GM23338 (cell line): ENCODE measurements around the gene ALOX12. TPM values are rescaled to one million over a fixed set of nuclear protein-coding genes. Genes with fewer than 3 reads are reported as not detected.

Experiments used
- ATAC-seq: fragments of 200-7000 bp; cut with Tn5 transposase; 3 replicates; pipeline ENCODE4 v1.9.1; 2020
- DNase-seq: peaks from one replicate; pipeline ENCODE4 v3.0.0-alpha.2; 2015; ENCODE audit warnings: low spot score
- H2AFZ ChIP-seq: fragments of 200-600 bp; sonication (generic); 2 replicates; pipeline ENCODE4 v1.8.0; 2016; ENCODE audit warnings: antibody characterized with exemption, mild to moderate bottlenecking, moderate library complexity
- H3F3A ChIP-seq: fragments of 200-600 bp; sonication (generic); replicated peaks from 2 replicates; pipeline ENCODE4 v1.8.0; 2017; ENCODE audit warnings: antibody characterized with exemption, mixed run types, low read depth
- H3K27ac ChIP-seq: fragments of 200-600 bp; sonication (generic); 2 replicates; pipeline ENCODE4 v1.6.1; 2016; ENCODE audit warnings: low read depth
- H3K27me3 ChIP-seq: fragments of 200-600 bp; sonication (generic); 2 replicates; pipeline ENCODE4 v1.8.0; 2016; ENCODE audit warnings: mild to moderate bottlenecking, mixed run types, moderate library complexity; ENCODE audit not compliant: insufficient read depth
- H3K36me3 ChIP-seq: fragments of 200-600 bp; sonication (generic); 2 replicates; pipeline ENCODE4 v1.8.0; 2016; ENCODE audit warnings: mild to moderate bottlenecking; ENCODE audit not compliant: insufficient read depth
- H3K4me1 ChIP-seq: fragments of 200-600 bp; sonication (generic); 2 replicates; pipeline ENCODE4 v1.8.0; 2016; ENCODE audit warnings: mild to moderate bottlenecking, moderate library complexity; ENCODE audit not compliant: insufficient read depth
- H3K4me2 ChIP-seq: fragments of 200-600 bp; sonication (generic); 2 replicates; pipeline ENCODE4 v1.7.1; 2017; ENCODE audit warnings: mixed run types
- H3K4me3 ChIP-seq: fragments of 200-600 bp; sonication (generic); 2 replicates; pipeline ENCODE4 v1.6.1; 2016; ENCODE audit warnings: mixed run types
- H3K79me2 ChIP-seq: fragments of 200-600 bp; sonication (generic); replicated peaks from 2 replicates; pipeline ENCODE4 v1.8.0; 2017; ENCODE audit warnings: mild to moderate bottlenecking; ENCODE audit not compliant: insufficient read depth
- H3K9me2 ChIP-seq: fragments of 200-600 bp; sonication (generic); 2 replicates; pipeline ENCODE4 v1.8.0; 2017; ENCODE audit not compliant: insufficient read depth
- H4K20me1 ChIP-seq: fragments of 200-600 bp; sonication (generic); replicated peaks from 2 replicates; pipeline ENCODE4 v1.8.0; 2017; ENCODE audit warnings: mild to moderate bottlenecking; ENCODE audit not compliant: insufficient read depth
- H3K27ac Mint-ChIP-seq: 2 replicates; pipeline ENCODE4 v1.8.0; 2020; ENCODE audit warnings: inconsistent platforms, mild to moderate bottlenecking, moderate library complexity, mixed read lengths
- H3K27me3 Mint-ChIP-seq: 3 replicates; pipeline ENCODE4 v1.8.0; 2022; ENCODE audit warnings: low read depth, mild to moderate bottlenecking, moderate library complexity, mixed read lengths, inconsistent platforms; ENCODE audit not compliant: insufficient read depth, poor library complexity
- H3K36me3 Mint-ChIP-seq: 3 replicates; pipeline ENCODE4 v1.8.0; 2021; ENCODE audit warnings: low read depth, mild to moderate bottlenecking, inconsistent platforms, moderate library complexity, mixed read lengths
- H3K4me1 Mint-ChIP-seq: 3 replicates; pipeline ENCODE4 v1.8.0; 2020; ENCODE audit warnings: mild to moderate bottlenecking, inconsistent platforms, mixed read lengths
- H3K4me3 Mint-ChIP-seq: 3 replicates; pipeline ENCODE4 v1.8.0; 2021; ENCODE audit warnings: moderate library complexity, mild to moderate bottlenecking, inconsistent platforms, mixed read lengths
- H3K9me3 Mint-ChIP-seq: 3 replicates; pipeline ENCODE4 v1.8.0; 2020; ENCODE audit warnings: moderate library complexity, mild to moderate bottlenecking, inconsistent platforms, mixed read lengths
- EZH2 ChIP-seq: fragments of 200-600 bp; sonication (generic); IDR thresholded peaks from one replicate; pipeline ENCODE4 v1.8.0; 2017; ENCODE audit warnings: antibody characterized with exemption, mild to moderate bottlenecking, low read depth; ENCODE audit not compliant: unreplicated experiment
- polyA plus RNA-seq: library from polyadenylated mRNA; unstranded; fragments of >200 nt; fragmentation: Nextera tagmentation; extraction: Ambion mirVana; gene quantifications from 2 replicates; pipeline ENCODE4 v1.2.1, GENCODE V29; 2016
- total RNA-seq: library from RNA; depleted of rRNA; stranded (reverse); fragments of >200 nt; shearing (Covaris generic); gene quantifications from 2 replicates; pipeline ENCODE4 v1.2.3, GENCODE V29; 2014
- TF ChIP-seq, protein P1 (sequence below), 2 experiments: fragments of 200-600 bp in 1 of 2; sonication (generic) in 1 of 2; conservative IDR thresholded peaks; 2 replicates each; pipeline versions ENCODE4 v1.5.1 to v1.6.1; 2016 to 2017; ENCODE audit warnings: antibody characterized with exemption in 2 of 2, low read depth in 2 of 2, mild to moderate bottlenecking in 2 of 2, moderate library complexity in 1 of 2
- TF ChIP-seq, protein P2 (sequence below): fragments of 250-450 bp; sonication (Bioruptor Pico); IDR thresholded peaks from 2 replicates; pipeline ENCODE4 v1.5.0; 2020; ENCODE audit warnings: mild to moderate bottlenecking, moderate library complexity

The ALOX12 gene
- total and polyA plus RNA-seq, 2 experiments from 2014 or later: 1.2 to 1.8 TPM

DNA sequence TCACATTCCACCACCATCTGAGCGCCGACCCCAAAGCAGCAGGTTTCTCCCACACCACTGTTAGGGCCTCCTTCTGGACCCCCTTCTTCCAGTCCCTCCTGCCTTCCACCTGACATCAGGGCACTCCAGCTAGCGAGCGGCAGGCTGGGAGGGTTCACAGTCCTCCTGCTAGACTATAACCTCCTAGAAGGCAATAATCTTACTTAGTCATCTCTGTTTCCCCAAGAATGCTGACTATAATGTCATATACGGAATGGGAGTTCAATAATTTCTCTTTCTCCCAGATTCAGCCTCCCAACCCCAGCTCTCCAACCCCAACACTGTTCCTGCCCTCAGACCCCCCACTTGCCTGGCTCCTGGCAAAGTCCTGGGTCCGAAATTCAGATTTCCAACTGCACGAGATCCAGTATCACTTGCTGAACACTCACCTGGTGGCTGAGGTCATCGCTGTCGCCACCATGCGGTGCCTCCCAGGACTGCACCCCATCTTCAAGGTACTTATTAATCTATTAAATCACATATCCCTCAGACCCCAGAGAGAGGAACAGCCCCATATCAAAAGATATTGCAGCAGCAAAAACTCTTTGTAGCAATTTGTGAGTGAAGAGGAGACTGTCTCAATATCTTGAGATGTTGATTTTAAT, 5.6 kb downstream of the ALOX12 start:
- Mint-ChIP-seq H3K27ac (no peak overlapping the region), H3K4me3 (no peak overlapping the region; the same call in 2 of the 3 replicates)

More for the DNA sequence above, 5.6 kb downstream of the ALOX12 start:
- no peak overlapping the region for H3K4me2 ChIP-seq
- no peak for TF ChIP-seq EZH2
- TF ChIP-seq, protein P1, sequence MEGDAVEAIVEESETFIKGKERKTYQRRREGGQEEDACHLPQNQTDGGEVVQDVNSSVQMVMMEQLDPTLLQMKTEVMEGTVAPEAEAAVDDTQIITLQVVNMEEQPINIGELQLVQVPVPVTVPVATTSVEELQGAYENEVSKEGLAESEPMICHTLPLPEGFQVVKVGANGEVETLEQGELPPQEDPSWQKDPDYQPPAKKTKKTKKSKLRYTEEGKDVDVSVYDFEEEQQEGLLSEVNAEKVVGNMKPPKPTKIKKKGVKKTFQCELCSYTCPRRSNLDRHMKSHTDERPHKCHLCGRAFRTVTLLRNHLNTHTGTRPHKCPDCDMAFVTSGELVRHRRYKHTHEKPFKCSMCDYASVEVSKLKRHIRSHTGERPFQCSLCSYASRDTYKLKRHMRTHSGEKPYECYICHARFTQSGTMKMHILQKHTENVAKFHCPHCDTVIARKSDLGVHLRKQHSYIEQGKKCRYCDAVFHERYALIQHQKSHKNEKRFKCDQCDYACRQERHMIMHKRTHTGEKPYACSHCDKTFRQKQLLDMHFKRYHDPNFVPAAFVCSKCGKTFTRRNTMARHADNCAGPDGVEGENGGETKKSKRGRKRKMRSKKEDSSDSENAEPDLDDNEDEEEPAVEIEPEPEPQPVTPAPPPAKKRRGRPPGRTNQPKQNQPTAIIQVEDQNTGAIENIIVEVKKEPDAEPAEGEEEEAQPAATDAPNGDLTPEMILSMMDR (conservative IDR thresholded peaks at IDR 0.05; ENCODE audit: low read depth in 2 of 2): peak; percentile 77 to 79
- TF ChIP-seq, protein P2, sequence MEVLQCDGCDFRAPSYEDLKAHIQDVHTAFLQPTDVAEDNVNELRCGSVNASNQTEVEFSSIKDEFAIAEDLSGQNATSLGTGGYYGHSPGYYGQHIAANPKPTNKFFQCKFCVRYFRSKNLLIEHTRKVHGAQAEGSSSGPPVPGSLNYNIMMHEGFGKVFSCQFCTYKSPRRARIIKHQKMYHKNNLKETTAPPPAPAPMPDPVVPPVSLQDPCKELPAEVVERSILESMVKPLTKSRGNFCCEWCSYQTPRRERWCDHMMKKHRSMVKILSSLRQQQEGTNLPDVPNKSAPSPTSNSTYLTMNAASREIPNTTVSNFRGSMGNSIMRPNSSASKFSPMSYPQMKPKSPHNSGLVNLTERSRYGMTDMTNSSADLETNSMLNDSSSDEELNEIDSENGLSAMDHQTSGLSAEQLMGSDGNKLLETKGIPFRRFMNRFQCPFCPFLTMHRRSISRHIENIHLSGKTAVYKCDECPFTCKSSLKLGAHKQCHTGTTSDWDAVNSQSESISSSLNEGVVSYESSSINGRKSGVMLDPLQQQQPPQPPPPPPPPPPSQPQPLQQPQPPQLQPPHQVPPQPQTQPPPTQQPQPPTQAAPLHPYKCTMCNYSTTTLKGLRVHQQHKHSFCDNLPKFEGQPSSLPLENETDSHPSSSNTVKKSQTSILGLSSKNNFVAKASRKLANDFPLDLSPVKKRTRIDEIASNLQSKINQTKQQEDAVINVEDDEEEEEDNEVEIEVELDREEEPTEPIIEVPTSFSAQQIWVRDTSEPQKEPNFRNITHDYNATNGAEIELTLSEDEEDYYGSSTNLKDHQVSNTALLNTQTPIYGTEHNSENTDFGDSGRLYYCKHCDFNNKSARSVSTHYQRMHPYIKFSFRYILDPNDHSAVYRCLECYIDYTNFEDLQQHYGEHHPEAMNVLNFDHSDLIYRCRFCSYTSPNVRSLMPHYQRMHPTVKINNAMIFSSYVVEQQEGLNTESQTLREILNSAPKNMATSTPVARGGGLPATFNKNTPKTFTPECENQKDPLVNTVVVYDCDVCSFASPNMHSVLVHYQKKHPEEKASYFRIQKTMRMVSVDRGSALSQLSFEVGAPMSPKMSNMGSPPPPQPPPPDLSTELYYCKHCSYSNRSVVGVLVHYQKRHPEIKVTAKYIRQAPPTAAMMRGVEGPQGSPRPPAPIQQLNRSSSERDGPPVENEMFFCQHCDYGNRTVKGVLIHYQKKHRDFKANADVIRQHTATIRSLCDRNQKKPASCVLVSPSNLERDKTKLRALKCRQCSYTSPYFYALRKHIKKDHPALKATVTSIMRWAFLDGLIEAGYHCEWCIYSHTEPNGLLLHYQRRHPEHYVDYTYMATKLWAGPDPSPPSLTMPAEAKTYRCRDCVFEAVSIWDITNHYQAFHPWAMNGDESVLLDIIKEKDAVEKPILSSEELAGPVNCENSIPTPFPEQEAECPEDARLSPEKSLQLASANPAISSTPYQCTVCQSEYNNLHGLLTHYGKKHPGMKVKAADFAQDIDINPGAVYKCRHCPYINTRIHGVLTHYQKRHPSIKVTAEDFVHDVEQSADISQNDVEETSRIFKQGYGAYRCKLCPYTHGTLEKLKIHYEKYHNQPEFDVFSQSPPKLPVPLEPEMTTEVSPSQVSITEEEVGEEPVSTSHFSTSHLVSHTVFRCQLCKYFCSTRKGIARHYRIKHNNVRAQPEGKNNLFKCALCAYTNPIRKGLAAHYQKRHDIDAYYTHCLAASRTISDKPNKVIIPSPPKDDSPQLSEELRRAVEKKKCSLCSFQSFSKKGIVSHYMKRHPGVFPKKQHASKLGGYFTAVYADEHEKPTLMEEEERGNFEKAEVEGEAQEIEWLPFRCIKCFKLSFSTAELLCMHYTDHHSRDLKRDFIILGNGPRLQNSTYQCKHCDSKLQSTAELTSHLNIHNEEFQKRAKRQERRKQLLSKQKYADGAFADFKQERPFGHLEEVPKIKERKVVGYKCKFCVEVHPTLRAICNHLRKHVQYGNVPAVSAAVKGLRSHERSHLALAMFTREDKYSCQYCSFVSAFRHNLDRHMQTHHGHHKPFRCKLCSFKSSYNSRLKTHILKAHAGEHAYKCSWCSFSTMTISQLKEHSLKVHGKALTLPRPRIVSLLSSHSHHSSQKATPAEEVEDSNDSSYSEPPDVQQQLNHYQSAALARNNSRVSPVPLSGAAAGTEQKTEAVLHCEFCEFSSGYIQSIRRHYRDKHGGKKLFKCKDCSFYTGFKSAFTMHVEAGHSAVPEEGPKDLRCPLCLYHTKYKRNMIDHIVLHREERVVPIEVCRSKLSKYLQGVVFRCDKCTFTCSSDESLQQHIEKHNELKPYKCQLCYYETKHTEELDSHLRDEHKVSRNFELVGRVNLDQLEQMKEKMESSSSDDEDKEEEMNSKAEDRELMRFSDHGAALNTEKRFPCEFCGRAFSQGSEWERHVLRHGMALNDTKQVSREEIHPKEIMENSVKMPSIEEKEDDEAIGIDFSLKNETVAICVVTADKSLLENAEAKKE: no peak
- no peaks in the 10 kb centered on the region for H3K9me3 Mint-ChIP-seq
- no peaks in the 10 kb centered on the region for H3K79me2 ChIP-seq
- ATAC-seq (no peak; the same call in 2 of the 3 replicates), DNase-seq (peak; percentile 69)
- H3F3A ChIP-seq: 0 out of 2 replicates have a peak, but pooled peaks cover 2% of the 10 kb centered on the region
- no peaks in the 10 kb centered on the region for H3K36me3 ChIP-seq
- no peaks in the 10 kb centered on the region for H3K9me2 ChIP-seq
- no peaks in the 10 kb centered on the region; the same call in 2 of the 3 replicates for H3K4me1 Mint-ChIP-seq
- H2AFZ ChIP-seq: no peak overlapping the region
- peaks cover 13% of the 10 kb centered on the region for H3K27me3 Mint-ChIP-seq
- peaks cover 11% of the 10 kb centered on the region; the same call in 1 of the 2 replicates for H4K20me1 ChIP-seq
- peaks cover 16% of the 10 kb centered on the region for H3K36me3 Mint-ChIP-seq
- no peaks in the 10 kb centered on the region; the same call in 1 of the 2 replicates for H3K4me1 ChIP-seq
- H3K4me3 ChIP-seq: no peak overlapping the region
- peaks cover 19% of the 10 kb centered on the region for H3K27me3 ChIP-seq
- no peak overlapping the region for H3K27ac ChIP-seq
